Karpas-422 (cell line): Measurements from ENCODE around the gene ATXN2L. TPM values are rescaled to one million over a fixed set of nuclear protein-coding genes. Genes with fewer than 3 reads are reported as not detected.

Experiments used
- DNase-seq: peaks from one replicate; pipeline ENCODE4 v3.0.0-alpha.2; 2015
- H2AFZ ChIP-seq: fragments of 200-600 bp; sonication (generic); 2 replicates; pipeline ENCODE4 v1.6.1; 2014; ENCODE audit warnings: antibody characterized with exemption, low read length, mixed read lengths
- H3K27ac ChIP-seq: fragments of 200-600 bp; sonication (generic); 2 replicates; pipeline ENCODE4 v1.5.1; 2014; ENCODE audit warnings: mild to moderate bottlenecking, low read length, moderate library complexity
- H3K27me3 ChIP-seq: fragments of 200-600 bp; sonication (generic); 2 replicates; pipeline ENCODE4 v1.6.1; 2014; ENCODE audit warnings: low read length, mixed read lengths
- H3K36me3 ChIP-seq: fragments of 200-600 bp; sonication (generic); 2 replicates; pipeline ENCODE4 v1.6.1; 2014; ENCODE audit warnings: low read length, mixed read lengths; ENCODE audit not compliant: insufficient read depth
- H3K4me1 ChIP-seq: fragments of 200-600 bp; sonication (generic); 2 replicates; pipeline ENCODE4 v1.6.1; 2014; ENCODE audit warnings: mild to moderate bottlenecking, low read length, mixed read lengths
- H3K4me2 ChIP-seq: fragments of 200-600 bp; sonication (generic); 2 replicates; pipeline ENCODE4 v1.6.1; 2014; ENCODE audit warnings: low read length, low read depth, mild to moderate bottlenecking; ENCODE audit not compliant: poor library complexity, severe bottlenecking
- H3K4me3 ChIP-seq: fragments of 200-600 bp; sonication (generic); 2 replicates; pipeline ENCODE4 v1.5.1; 2014; ENCODE audit warnings: mild to moderate bottlenecking, antibody characterized with exemption, low read length, mixed read lengths
- H3K79me2 ChIP-seq: fragments of 200-600 bp; sonication (generic); 2 replicates; pipeline ENCODE4 v1.6.1; 2014; ENCODE audit warnings: mild to moderate bottlenecking, low read length, mixed read lengths
- H3K9ac ChIP-seq: fragments of 200-600 bp; sonication (generic); 2 replicates; pipeline ENCODE4 v1.6.0; 2014; ENCODE audit warnings: low read length
- H3K9me2 ChIP-seq: fragments of 200-600 bp; sonication (generic), shearing (Covaris generic); replicated peaks from 2 replicates; pipeline ENCODE4 v1.6.0; 2014; ENCODE audit warnings: mild to moderate bottlenecking, low read length, moderate library complexity; ENCODE audit not compliant: insufficient read depth
- H3K9me3 ChIP-seq: fragments of 300-700, 200-600 bp; sonication (generic); 2 replicates; pipeline ENCODE4 v1.6.1; 2014; ENCODE audit warnings: low read length, mixed read lengths
- H4K20me1 ChIP-seq: fragments of 200-600 bp; sonication (generic); 2 replicates; pipeline ENCODE4 v1.6.1; 2014; ENCODE audit warnings: mild to moderate bottlenecking, antibody characterized with exemption, low read length, low read depth; ENCODE audit not compliant: insufficient read depth
- small RNA-seq: library from RNA; depleted of rRNA; stranded (forward); fragments of <200 nt; gene quantifications from one replicate; pipeline ENCODE3, GENCODE V24; 2014
- total RNA-seq: library from RNA; depleted of rRNA; stranded (reverse); fragments of >200 nt; shearing (Covaris generic); gene quantifications from 2 replicates; pipeline ENCODE4 v1.2.3, GENCODE V29; 2014; ENCODE audit warnings: low replicate concordance; rRNA removed

The ATXN2L gene
- total RNA-seq, 1 experiment from 2014 or later, result 116 TPM

DNA sequence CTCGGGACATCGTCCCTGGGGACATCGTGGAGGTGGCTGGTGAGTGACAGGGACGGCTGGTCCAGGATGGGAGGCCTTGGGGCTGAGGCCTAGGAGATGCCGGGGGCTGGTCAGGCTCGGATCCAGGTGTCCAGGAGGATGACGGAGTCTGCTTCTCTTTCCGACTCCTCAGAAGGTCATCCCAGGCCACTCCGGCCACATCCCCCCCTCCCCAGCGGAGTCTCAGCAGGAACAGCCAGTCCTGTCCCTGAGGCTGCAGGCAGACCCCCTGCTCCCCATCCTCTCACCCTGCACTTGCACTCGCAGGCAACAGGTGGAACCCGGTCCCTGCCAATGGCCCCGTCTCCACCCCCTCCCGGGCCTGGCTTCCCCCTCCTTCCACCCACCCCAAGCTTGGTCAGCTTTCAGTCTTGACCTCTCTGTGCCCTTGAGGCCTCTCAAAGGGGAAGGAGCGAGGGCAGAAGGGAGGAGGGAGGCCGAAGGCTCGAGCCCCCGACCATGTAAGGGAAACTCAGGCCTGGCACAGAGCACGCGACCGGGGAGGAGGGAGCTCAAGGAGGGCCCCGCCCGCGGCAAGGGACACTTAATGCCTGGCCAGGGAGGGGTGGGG lies 59.9 kb downstream of the ATXN2L start:
- H4K20me1 ChIP-seq, result no peaks in the 10 kb centered on the region
- H3K4me2 ChIP-seq, result no peak overlapping the region
- H3K9ac ChIP-seq, result no peak overlapping the region
- peaks cover 15% of the 10 kb centered on the region for H3K79me2 ChIP-seq
- H3K4me3 ChIP-seq, result no peak overlapping the region
- H3K4me1 ChIP-seq, result peaks cover 21% of the 10 kb centered on the region
- H2AFZ ChIP-seq, result no peak overlapping the region
- no peak for DNase-seq
- H3K27me3 ChIP-seq, result no peaks in the 10 kb centered on the region
- no peak overlapping the region for H3K27ac ChIP-seq
- no peaks in the 10 kb centered on the region for H3K9me3 ChIP-seq
- H3K9me2 ChIP-seq, result no peaks in the 10 kb centered on the region
- no peaks in the 10 kb centered on the region for H3K36me3 ChIP-seq

DNA sequence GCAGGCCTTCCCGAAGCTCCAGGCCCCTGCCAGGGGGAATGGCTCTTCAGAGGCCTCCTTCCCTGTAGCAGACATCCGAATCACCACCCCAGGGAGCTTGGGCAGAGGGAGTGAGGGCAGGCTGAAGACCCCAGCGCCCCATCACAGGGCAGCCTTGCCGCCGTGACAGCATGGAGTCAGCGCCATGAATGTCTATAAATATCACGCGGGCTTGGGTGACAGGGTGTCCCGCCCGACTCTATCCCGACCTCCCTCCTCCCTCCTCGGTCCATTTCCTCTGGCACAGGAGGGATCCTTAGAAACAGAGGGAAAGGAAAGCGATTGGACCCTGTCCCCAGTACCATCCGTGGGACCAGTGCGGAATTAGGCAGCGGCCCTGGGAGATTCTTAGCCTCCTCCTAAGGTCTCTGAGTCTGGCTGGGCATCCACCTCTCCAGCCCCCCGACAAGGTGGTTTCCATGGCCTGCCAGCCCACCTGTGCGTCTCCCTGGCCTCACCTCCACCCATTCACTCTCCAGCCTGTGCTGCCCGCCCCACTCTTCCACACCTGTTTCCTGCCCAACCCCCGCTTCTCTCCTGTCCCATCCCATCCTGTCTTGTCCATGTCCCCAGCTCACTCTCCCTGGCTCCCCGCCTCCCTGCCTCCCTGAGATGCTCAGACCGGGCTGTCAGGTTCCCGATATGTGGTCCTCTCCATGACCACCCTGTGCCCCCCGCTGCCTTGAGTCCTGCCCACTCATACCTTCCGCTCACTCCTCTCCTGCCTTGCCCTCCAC lies 60.6 kb downstream of the ATXN2L start:
- H3K9ac ChIP-seq, result no peak overlapping the region
- H3K27me3 ChIP-seq, result no peaks in the 10 kb centered on the region
- H3K27ac ChIP-seq, result no peak overlapping the region
- no peak for DNase-seq
- no peak overlapping the region for H3K4me3 ChIP-seq
- peaks cover 14% of the 10 kb centered on the region for H3K4me1 ChIP-seq
- no peaks in the 10 kb centered on the region for H3K9me3 ChIP-seq
- peaks cover 10% of the 10 kb centered on the region for H3K79me2 ChIP-seq
- H2AFZ ChIP-seq, result no peak overlapping the region
- H3K9me2 ChIP-seq, result no peaks in the 10 kb centered on the region
- no peaks in the 10 kb centered on the region for H3K36me3 ChIP-seq
- H3K4me2 ChIP-seq, result no peak overlapping the region
- H4K20me1 ChIP-seq, result no peaks in the 10 kb centered on the region

DNA sequence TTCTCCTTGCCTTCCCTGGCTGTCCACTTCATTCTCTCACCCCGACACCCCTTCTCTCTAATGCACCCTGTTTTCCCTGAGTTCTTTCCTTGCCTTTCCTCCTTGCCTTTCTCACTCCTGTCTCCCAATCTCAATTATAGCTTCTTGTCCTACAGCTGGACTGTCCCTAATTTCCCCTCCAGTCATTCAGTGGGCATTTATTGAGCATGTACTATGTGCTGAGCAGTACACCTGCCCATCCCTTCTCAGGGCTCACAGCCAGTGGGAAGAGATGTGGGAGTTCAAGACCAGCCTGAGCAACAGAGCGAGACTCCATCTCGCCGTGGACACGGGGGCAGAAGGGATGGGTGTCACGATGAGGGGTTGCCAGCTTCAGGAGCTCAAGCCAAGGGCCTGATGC lies 61.2 kb downstream of the ATXN2L start:
- Histone ChIP-seq H3K36me3 (no peaks in the 10 kb centered on the region), H3K79me2 (peaks cover 4% of the 10 kb centered on the region)
- no peak for DNase-seq

More for the DNA sequence above, 61.2 kb downstream of the ATXN2L start:
- Histone ChIP-seq H3K27ac (no peak overlapping the region), H3K9me2 (no peaks in the 10 kb centered on the region), H3K27me3 (no peaks in the 10 kb centered on the region), H3K9ac (no peak overlapping the region), H2AFZ (no peak overlapping the region), H4K20me1 (no peaks in the 10 kb centered on the region), H3K4me2 (no peak overlapping the region), H3K4me1 (peaks cover 8% of the 10 kb centered on the region), H3K9me3 (no peaks in the 10 kb centered on the region), H3K4me3 (no peak overlapping the region)

Small RNA genes lying within 50 kb of the gene (small RNA-seq; reads per million reads assigned to genes)
- not detected for gene RF00416

Other genes starting within 250 kb of the ATXN2L start
- gene SULT1A2, start 225.9 kb upstream of the ATXN2L start, total RNA-seq, result 16.1 and 36.1 TPM in 2 replicates
- 122 and 179 TPM in 2 replicates for gene SULT1A1, start 213.0 kb upstream of the ATXN2L start, total RNA-seq
- 1.9 and 4.5 TPM in 2 replicates for gene NPIPB8, start 184.9 kb upstream of the ATXN2L start, total RNA-seq
- 188 and 459 TPM in 2 replicates for gene EIF3C, start 111.5 kb upstream of the ATXN2L start, total RNA-seq
- gene NPIPB9, start 71.2 kb upstream of the ATXN2L start, total RNA-seq, result 1.6 and 4.3 TPM in 2 replicates
- gene TUFM, start 23.3 kb downstream of the ATXN2L start, total RNA-seq, result 161 and 250 TPM in 2 replicates
- gene SH2B1, start 40.8 kb downstream of the ATXN2L start, total RNA-seq, result 18.8 and 47.5 TPM in 2 replicates
- 0.75 and 4.4 TPM in 2 replicates for gene ATP2A1, start 55.5 kb downstream of the ATXN2L start, total RNA-seq
- gene RABEP2, start 102.2 kb downstream of the ATXN2L start, total RNA-seq, result 15.9 and 52.4 TPM in 2 replicates
- gene CD19, start 109.0 kb downstream of the ATXN2L start, total RNA-seq, result 194 and 392 TPM in 2 replicates
- 58.2 and 64.0 TPM in 2 replicates for gene NFATC2IP, start 127.9 kb downstream of the ATXN2L start, total RNA-seq
- 9.7 and 19.2 TPM in 2 replicates for gene SPNS1, start 151.8 kb downstream of the ATXN2L start, total RNA-seq
- 8.6 and 27.3 TPM in 2 replicates for gene LAT, start 162.1 kb downstream of the ATXN2L start, total RNA-seq